Measurements from ENCODE around the gene HCRTR1. TPM values are rescaled to one million over a fixed set of nuclear protein-coding genes. Genes with fewer than 3 reads are reported as not detected.

Gene HCRTR1
- total RNA-seq, 1 donor from 2014 or later = 0.98 TPM

GRCh38 chr1:31658721-31659120 is 41.2 kb downstream of the HCRTR1 start:
- Mint-ChIP-seq H3K27ac (no peak overlapping the region), H3K4me3 (no peak overlapping the region), H3K36me3 (peaks cover 27% of the 10 kb centered on the region), H3K9me3 (no peaks in the 10 kb centered on the region), H3K27me3 (ENCODE audit: low read depth) (no peaks in the 10 kb centered on the region), H3K4me1 (no peaks in the 10 kb centered on the region)
- TF ChIP-seq, protein P1, sequence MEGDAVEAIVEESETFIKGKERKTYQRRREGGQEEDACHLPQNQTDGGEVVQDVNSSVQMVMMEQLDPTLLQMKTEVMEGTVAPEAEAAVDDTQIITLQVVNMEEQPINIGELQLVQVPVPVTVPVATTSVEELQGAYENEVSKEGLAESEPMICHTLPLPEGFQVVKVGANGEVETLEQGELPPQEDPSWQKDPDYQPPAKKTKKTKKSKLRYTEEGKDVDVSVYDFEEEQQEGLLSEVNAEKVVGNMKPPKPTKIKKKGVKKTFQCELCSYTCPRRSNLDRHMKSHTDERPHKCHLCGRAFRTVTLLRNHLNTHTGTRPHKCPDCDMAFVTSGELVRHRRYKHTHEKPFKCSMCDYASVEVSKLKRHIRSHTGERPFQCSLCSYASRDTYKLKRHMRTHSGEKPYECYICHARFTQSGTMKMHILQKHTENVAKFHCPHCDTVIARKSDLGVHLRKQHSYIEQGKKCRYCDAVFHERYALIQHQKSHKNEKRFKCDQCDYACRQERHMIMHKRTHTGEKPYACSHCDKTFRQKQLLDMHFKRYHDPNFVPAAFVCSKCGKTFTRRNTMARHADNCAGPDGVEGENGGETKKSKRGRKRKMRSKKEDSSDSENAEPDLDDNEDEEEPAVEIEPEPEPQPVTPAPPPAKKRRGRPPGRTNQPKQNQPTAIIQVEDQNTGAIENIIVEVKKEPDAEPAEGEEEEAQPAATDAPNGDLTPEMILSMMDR (IDR thresholded peaks at IDR 0.05; ENCODE audit: unreplicated experiment) = no peak
- DNase-seq (ENCODE audit: low spot score in 2 of 2, unreplicated experiment in 2 of 2) = no peak

DNA sequence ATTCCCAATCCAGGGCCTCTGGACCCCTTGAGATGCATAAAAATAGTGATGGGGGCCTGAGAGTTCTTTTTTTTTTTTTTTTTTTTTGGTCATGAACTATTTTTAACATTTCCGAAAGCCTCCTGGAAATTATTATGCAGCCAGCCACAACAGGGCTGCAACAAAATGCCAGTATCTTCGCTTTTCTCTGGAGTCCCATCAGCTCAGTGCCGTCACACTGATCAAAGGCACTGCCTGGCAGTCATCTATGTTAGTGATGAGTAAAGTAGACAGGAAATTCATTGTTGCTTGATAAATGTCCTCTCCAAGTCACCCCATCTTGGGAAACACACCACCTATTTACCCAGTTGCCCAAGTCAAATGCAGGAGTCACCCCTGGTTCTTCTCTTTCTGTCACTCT is 42.4 kb downstream of the HCRTR1 start:
- Mint-ChIP-seq H3K36me3 (peaks cover 24% of the 10 kb centered on the region), H3K27me3 (ENCODE audit: low read depth) (no peaks in the 10 kb centered on the region), H3K27ac (no peak overlapping the region), H3K4me3 (no peak overlapping the region), H3K9me3 (no peaks in the 10 kb centered on the region), H3K4me1 (no peaks in the 10 kb centered on the region)
- DNase-seq (ENCODE audit: low spot score in 2 of 2, unreplicated experiment in 2 of 2) = no peak
- TF ChIP-seq, protein P1 (IDR thresholded peaks at IDR 0.05; ENCODE audit: unreplicated experiment) = no peak

GRCh38 chr1:31660871-31661455 is 43.5 kb downstream of the HCRTR1 start:
- Mint-ChIP-seq H3K27ac (no peak overlapping the region), H3K36me3 (peaks cover 20% of the 10 kb centered on the region), H3K27me3 (ENCODE audit: low read depth) (no peaks in the 10 kb centered on the region), H3K9me3 (no peaks in the 10 kb centered on the region), H3K4me3 (no peak overlapping the region), H3K4me1 (peaks cover 1% of the 10 kb centered on the region)
- TF ChIP-seq, protein P1 (IDR thresholded peaks at IDR 0.05; ENCODE audit: unreplicated experiment) = no peak
- DNase-seq (ENCODE audit: low spot score in 2 of 2, unreplicated experiment in 2 of 2) = no peak

DNA sequence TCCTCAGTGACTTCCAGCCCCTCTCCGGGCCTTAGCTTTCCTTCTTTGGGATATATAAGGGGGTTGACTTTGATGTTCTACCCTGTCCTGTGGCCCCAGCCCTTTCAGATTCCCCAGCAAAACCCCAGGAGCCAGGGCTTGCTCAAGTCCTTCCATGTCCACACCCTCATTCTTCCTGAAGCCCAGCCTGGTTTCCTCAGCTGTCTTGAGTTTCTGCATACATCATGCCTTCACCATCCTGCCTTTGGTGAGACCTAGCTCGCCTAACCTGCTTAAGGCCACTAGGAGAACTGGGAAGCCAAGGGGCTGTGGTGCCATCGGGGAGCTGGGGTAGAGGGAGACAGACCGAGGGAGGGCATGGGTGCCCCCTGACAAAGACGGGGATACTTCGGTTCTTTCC is 44.4 kb downstream of the HCRTR1 start:
- Mint-ChIP-seq H3K27ac (no peak overlapping the region), H3K9me3 (no peaks in the 10 kb centered on the region), H3K36me3 (peaks cover 17% of the 10 kb centered on the region), H3K4me1 (peaks cover 10% of the 10 kb centered on the region), H3K4me3 (no peak overlapping the region), H3K27me3 (ENCODE audit: low read depth) (no peaks in the 10 kb centered on the region)
- TF ChIP-seq, protein P1 (IDR thresholded peaks at IDR 0.05; ENCODE audit: unreplicated experiment) = no peak
- no peak for DNase-seq (ENCODE audit: low spot score in 2 of 2, unreplicated experiment in 2 of 2)

- no peak overlapping the region for H3K27ac Mint-ChIP-seq
- no peak for DNase-seq (ENCODE audit: low spot score in 2 of 2, unreplicated experiment in 2 of 2)
- H3K4me1 Mint-ChIP-seq = peaks cover 11% of the 10 kb centered on the region
- H3K9me3 Mint-ChIP-seq = no peaks in the 10 kb centered on the region
- peaks cover 17% of the 10 kb centered on the region for H3K36me3 Mint-ChIP-seq
- TF ChIP-seq, protein P1 (IDR thresholded peaks at IDR 0.05; ENCODE audit: unreplicated experiment) = no peak
- no peak overlapping the region for H3K4me3 Mint-ChIP-seq
- H3K27me3 Mint-ChIP-seq (ENCODE audit: low read depth) = no peaks in the 10 kb centered on the region
These were observed 45.0 kb downstream of the HCRTR1 start for GRCh38 chr1:31662463-31662862.

All from mesothelial cell of epicardium (in vitro differentiated cells).